ENCODE data around the gene HTT.

HTT gene

GRCh38 chr4:3200423-3201090, 126.1 kb downstream of the HTT start:
- DNase-seq (ENCODE audit: low spot score), result no peak

GRCh38 chr4:3201718-3202702, 127.5 kb downstream of the HTT start:
- no peak for DNase-seq (ENCODE audit: low spot score)

GRCh38 chr4:3202836-3203820, 128.6 kb downstream of the HTT start:
- DNase-seq (ENCODE audit: low spot score), result no peak

GRCh38 chr4:3203971-3204431, 129.5 kb downstream of the HTT start:
- no peak for DNase-seq (ENCODE audit: low spot score)

- no peak for DNase-seq (ENCODE audit: low spot score)
These were observed 131.5 kb downstream of the HTT start for GRCh38 chr4:3205995-3206394.

- no peak for DNase-seq (ENCODE audit: low spot score)
These were observed 132.1 kb downstream of the HTT start for GRCh38 chr4:3206439-3207100.

- peak; percentile 8 for DNase-seq (ENCODE audit: low spot score)
These were observed 133.1 kb downstream of the HTT start for GRCh38 chr4:3207531-3208037.

- no peak for DNase-seq (ENCODE audit: low spot score)
These were observed 134.3 kb downstream of the HTT start for GRCh38 chr4:3208826-3209225.

- DNase-seq (ENCODE audit: low spot score), result no peak
These were observed 135.3 kb downstream of the HTT start for GRCh38 chr4:3209551-3210325.

GRCh38 chr4:3210467-3210866, 136.0 kb downstream of the HTT start:
- DNase-seq (ENCODE audit: low spot score), result no peak

- no peak for DNase-seq (ENCODE audit: low spot score)
These were observed 137.4 kb downstream of the HTT start for GRCh38 chr4:3211866-3212265.

GRCh38 chr4:3212391-3213105, 138.1 kb downstream of the HTT start:
- no peak for DNase-seq (ENCODE audit: low spot score)

GRCh38 chr4:3213106-3213425, 138.6 kb downstream of the HTT start:
- no peak for DNase-seq (ENCODE audit: low spot score)

GRCh38 chr4:3213661-3214250, 139.3 kb downstream of the HTT start:
- DNase-seq (ENCODE audit: low spot score), result no peak

- DNase-seq (ENCODE audit: low spot score), result no peak
These were observed 140.8 kb downstream of the HTT start for GRCh38 chr4:3215256-3215655.

- DNase-seq (ENCODE audit: low spot score), result no peak
These were observed 141.3 kb downstream of the HTT start for GRCh38 chr4:3215733-3216132.

- no peak for DNase-seq (ENCODE audit: low spot score)
These were observed 142.8 kb downstream of the HTT start for GRCh38 chr4:3217266-3217665.

- no peak for DNase-seq (ENCODE audit: low spot score)
These were observed 143.3 kb downstream of the HTT start for GRCh38 chr4:3217771-3218170.

Measured in SK-N-DZ (cell line).